GM23248 (cell line): ENCODE results near the gene ZNF776. TPM values are rescaled to one million over a fixed set of nuclear protein-coding genes. Genes with fewer than 3 reads are reported as not detected.

Experiments used
- DNase-seq: peaks from one replicate; pipeline ENCODE4 v3.0.0-alpha.2; 2015
- H2AFZ ChIP-seq: fragments of 200-600 bp; sonication (generic); 2 replicates; pipeline ENCODE4 v1.6.1; 2016; ENCODE audit warnings: antibody characterized with exemption
- H3F3A ChIP-seq: fragments of 200-600 bp; sonication (generic); 2 replicates; pipeline ENCODE4 v1.6.1; 2016; ENCODE audit warnings: mild to moderate bottlenecking, antibody characterized with exemption, mixed run types; ENCODE audit not compliant: insufficient read depth
- H3K27ac ChIP-seq: fragments of 200-600 bp; sonication (generic); 2 replicates; pipeline ENCODE4 v1.5.1; 2016; ENCODE audit warnings: mild to moderate bottlenecking
- H3K27me3 ChIP-seq: fragments of 200-600 bp; sonication (generic); replicated peaks from 2 replicates; pipeline ENCODE4 v1.6.1; 2016; ENCODE audit warnings: mild to moderate bottlenecking; ENCODE audit not compliant: insufficient read depth
- H3K36me3 ChIP-seq: fragments of 200-600 bp; sonication (generic); 2 replicates; pipeline ENCODE4 v1.6.1; 2016; ENCODE audit warnings: low read depth, mild to moderate bottlenecking
- H3K4me1 ChIP-seq: fragments of 200-600 bp; sonication (generic); 2 replicates; pipeline ENCODE4 v1.6.1; 2016; ENCODE audit warnings: mild to moderate bottlenecking; ENCODE audit not compliant: insufficient read depth
- H3K4me2 ChIP-seq: fragments of 200-600 bp; sonication (generic); one replicate; pipeline ENCODE4 v1.6.1; 2016; ENCODE audit warnings: mild to moderate bottlenecking; ENCODE audit not compliant: unreplicated experiment
- H3K4me3 ChIP-seq: fragments of 200-600 bp; sonication (generic); 2 replicates; pipeline ENCODE4 v1.5.1; 2016; ENCODE audit warnings: mild to moderate bottlenecking
- H3K79me2 ChIP-seq: fragments of 200-600 bp; sonication (generic); 2 replicates; pipeline ENCODE4 v1.6.1; 2016; ENCODE audit warnings: mild to moderate bottlenecking; ENCODE audit not compliant: insufficient read depth
- H3K9ac ChIP-seq: fragments of 200-600 bp; sonication (generic); 2 replicates; pipeline ENCODE4 v1.6.1; 2016; ENCODE audit warnings: mild to moderate bottlenecking
- H3K9me2 ChIP-seq: fragments of 200-600 bp; sonication (generic); 2 replicates; pipeline ENCODE4 v1.6.1; 2016; ENCODE audit warnings: mixed run types, mild to moderate bottlenecking, moderate library complexity; ENCODE audit not compliant: insufficient read depth
- H3K9me3 ChIP-seq: fragments of 200-600 bp; sonication (generic); one replicate; pipeline ENCODE4 v1.6.1; 2017; ENCODE audit warnings: low read depth
- H4K20me1 ChIP-seq: fragments of 200-600 bp; sonication (generic); 2 replicates; pipeline ENCODE4 v1.6.0; 2016; ENCODE audit not compliant: insufficient read depth
- EZH2 ChIP-seq: fragments of 200-600 bp; sonication (generic); IDR thresholded peaks from 2 replicates; pipeline ENCODE4 v1.6.1; 2018; ENCODE audit warnings: antibody characterized with exemption, mild to moderate bottlenecking; ENCODE audit not compliant: insufficient read depth, poor library complexity, severe bottlenecking
- EZH2phosphoT487 ChIP-seq: fragments of 200-600 bp; sonication (generic); IDR thresholded peaks from 2 replicates; pipeline ENCODE4 v1.6.1; 2018; ENCODE audit warnings: antibody characterized with exemption, moderate library complexity, mild to moderate bottlenecking, low read depth; ENCODE audit not compliant: insufficient read depth
- WGBS, 2 experiments: methylation state at CpG; one replicate each; pipeline ENCODE4 v1.1.6; 2015 to 2017; ENCODE audit warnings: low lambda C conversion rate in 2 of 2, low coverage in 1 of 2; ENCODE audit errors: missing lambda C conversion rate in 2 of 2; 5-methylcytosine and 5-hydroxymethylcytosine counted together
- in situ Hi-C: fragments of 300-500 bp; cut with MboI; formaldehyde crosslinking; loops from 2 replicates; pipeline ENCODE4 v1.15.0; 2020
- polyA plus RNA-seq: library from polyadenylated mRNA; unstranded; fragments of >200 nt; fragmentation: Nextera tagmentation; extraction: Ambion mirVana; gene quantifications from 2 replicates; pipeline ENCODE4 v1.2.1, GENCODE V29; 2016
- total RNA-seq: library from RNA; depleted of rRNA; stranded (reverse); fragments of >200 nt; shearing (Covaris generic); gene quantifications from 2 replicates; pipeline ENCODE4 v1.2.3, GENCODE V29; 2014; rRNA removed

The ZNF776 gene
- total and polyA plus RNA-seq, 2 experiments from 2014 or later, result 3.9 to 6.7 TPM

DNA sequence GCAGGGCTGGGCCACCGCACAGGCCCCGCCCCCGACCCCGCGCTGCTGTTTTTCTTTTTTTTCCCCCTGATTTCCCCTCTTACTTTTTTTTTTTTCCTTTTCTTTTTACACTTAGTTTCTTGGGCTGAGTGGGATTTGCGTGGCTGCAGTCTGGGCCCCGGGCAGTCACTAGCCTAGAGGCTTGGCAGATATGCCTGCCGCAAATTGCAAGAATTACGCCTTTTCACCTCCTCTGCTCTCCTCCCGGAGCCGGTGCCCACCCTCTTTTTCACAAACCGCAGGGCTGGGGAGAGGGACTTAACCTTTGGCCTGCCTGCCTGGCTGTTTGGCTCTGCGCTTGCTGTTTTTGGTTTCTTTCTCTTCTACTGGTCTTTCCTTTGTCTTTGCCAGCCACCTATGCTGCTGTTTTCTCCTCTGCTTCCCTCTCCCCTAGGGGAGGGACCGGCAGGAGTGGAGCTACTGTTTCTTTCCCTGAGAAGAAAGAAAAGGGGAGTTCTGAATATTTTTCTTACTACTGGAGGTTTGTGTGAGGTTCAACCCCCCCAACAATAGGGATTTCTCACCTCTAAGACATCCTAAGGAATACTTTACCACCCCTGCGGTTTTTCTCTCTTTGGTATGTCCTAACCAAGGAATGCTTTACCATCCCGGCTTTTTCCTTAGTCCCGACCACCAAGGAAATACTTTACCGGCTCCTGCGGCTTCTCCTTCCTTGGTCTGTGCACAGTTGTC lies 57.1 kb downstream of the ZNF776 start:
- no peaks in the 10 kb centered on the region for H3K9me3 ChIP-seq
- peak; percentile 78 for DNase-seq
- H3K4me3 ChIP-seq, result peak overlapping the region; percentile 94
- H3K9ac ChIP-seq, result peak overlapping the region; percentile 90
- TF ChIP-seq EZH2 (no peak), EZH2phosphoT487 (no peak)
- peaks cover 74% of the 10 kb centered on the region for H3K79me2 ChIP-seq
- no peaks in the 10 kb centered on the region for H4K20me1 ChIP-seq
- in situ Hi-C loops, result no loop called here
- peak overlapping the region; percentile 88 for H3K27ac ChIP-seq
- H3K9me2 ChIP-seq, result no peaks in the 10 kb centered on the region
- H3F3A ChIP-seq, result peaks cover 29% of the 10 kb centered on the region
- WGBS, 2 experiments, result 1 to 3% methylated on average over 14 to 19 of the region's 19 CpGs
- no peaks in the 10 kb centered on the region for H3K27me3 ChIP-seq
- H3K4me2 ChIP-seq, result peak overlapping the region; percentile 97
- H3K36me3 ChIP-seq, result peaks cover 12% of the 10 kb centered on the region; the same call in 1 of the 2 replicates
- H2AFZ ChIP-seq, result peak overlapping the region; percentile 94
- peaks cover 13% of the 10 kb centered on the region for H3K4me1 ChIP-seq

DNA sequence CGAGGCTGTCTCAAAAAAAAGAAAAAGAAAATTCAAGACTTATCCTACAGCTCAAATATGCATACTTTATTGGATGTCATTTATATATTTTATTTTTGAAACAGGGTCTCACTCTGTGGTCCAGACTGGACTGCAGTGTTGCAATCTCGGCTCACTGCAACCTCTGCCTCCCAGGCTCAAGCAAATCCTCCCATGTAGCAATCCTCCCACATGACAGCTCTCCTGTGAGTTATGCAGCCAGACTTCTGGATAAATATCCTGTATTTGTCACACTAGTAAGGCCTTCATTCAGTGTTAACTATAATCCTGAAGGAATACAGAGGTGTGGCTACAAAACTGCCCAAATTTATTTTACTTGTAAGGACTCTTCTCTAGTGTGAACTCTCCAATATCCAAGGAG lies 60.9 kb downstream of the ZNF776 start:
- Histone ChIP-seq H3K36me3 (peaks cover 12% of the 10 kb centered on the region; the same call in 1 of the 2 replicates), H3K9me3 (no peaks in the 10 kb centered on the region), H3K79me2 (peaks cover 72% of the 10 kb centered on the region), H3K4me2 (no peak overlapping the region), H3F3A (peaks cover 29% of the 10 kb centered on the region), H3K4me3 (no peak overlapping the region), H4K20me1 (no peaks in the 10 kb centered on the region), H3K27me3 (no peaks in the 10 kb centered on the region), H3K9me2 (no peaks in the 10 kb centered on the region), H3K4me1 (peaks cover 9% of the 10 kb centered on the region), H3K27ac (0 out of 2 replicates have a peak overlapping the region, but pooled peaks have one; percentile 10), H2AFZ (no peak overlapping the region), H3K9ac (no peak overlapping the region)
- 90 to 95% methylated on average over 2 of the region's 2 CpGs for WGBS, 2 experiments
- TF ChIP-seq EZH2 (no peak), EZH2phosphoT487 (no peak)
- in situ Hi-C loops, result no loop called here
- peak; percentile 51 for DNase-seq

Other genes with a start within 250 kb of the ZNF776 start
- 33.7 and 41.0 TPM in 2 replicates for gene ZNF773, start 246.9 kb upstream of the ZNF776 start, total RNA-seq
- gene ZNF773, start 246.9 kb upstream of the ZNF776 start, polyA plus RNA-seq, result 18.6 and 22.2 TPM in 2 replicates
- 3.5 and 5.6 TPM in 2 replicates for gene ZNF549, start 219.5 kb upstream of the ZNF776 start, total RNA-seq
- 3.5 and 4.2 TPM in 2 replicates for gene ZNF549, start 219.5 kb upstream of the ZNF776 start, polyA plus RNA-seq
- gene ZNF550, start 187.0 kb upstream of the ZNF776 start, total RNA-seq, result 7.3 and 12.0 TPM in 2 replicates
- gene ZNF550, start 187.0 kb upstream of the ZNF776 start, polyA plus RNA-seq, result 3.5 and 4.4 TPM in 2 replicates
- gene ZNF416, start 167.9 kb upstream of the ZNF776 start, total RNA-seq, result 3.2 and 5.9 TPM in 2 replicates
- 4.9 and 5.8 TPM in 2 replicates for gene ZNF416, start 167.9 kb upstream of the ZNF776 start, polyA plus RNA-seq
- gene ZIK1, start 162.7 kb upstream of the ZNF776 start, total RNA-seq, result 5.3 and 10.4 TPM in 2 replicates
- gene ZIK1, start 162.7 kb upstream of the ZNF776 start, polyA plus RNA-seq, result 3.2 and 3.4 TPM in 2 replicates
- gene ZNF530, start 146.9 kb upstream of the ZNF776 start, total RNA-seq, result 3.7 and 5.1 TPM in 2 replicates
- 2.4 and 2.6 TPM in 2 replicates for gene ZNF530, start 146.9 kb upstream of the ZNF776 start, polyA plus RNA-seq
- gene ZNF134, start 132.6 kb upstream of the ZNF776 start, total RNA-seq, result 23.6 and 27.6 TPM in 2 replicates
- 9.5 and 10.0 TPM in 2 replicates for gene ZNF134, start 132.6 kb upstream of the ZNF776 start, polyA plus RNA-seq
- gene ZNF211, start 113.6 kb upstream of the ZNF776 start, total RNA-seq, result 8.3 and 11.1 TPM in 2 replicates
- gene ZNF211, start 113.6 kb upstream of the ZNF776 start, polyA plus RNA-seq, result 5.5 and 5.7 TPM in 2 replicates
- not detected in 2 replicates for gene ZSCAN4, start 77.9 kb upstream of the ZNF776 start, total RNA-seq
- gene ZSCAN4, start 77.9 kb upstream of the ZNF776 start, polyA plus RNA-seq, result not detected in 2 replicates
- 6.3 and 7.1 TPM in 2 replicates for gene ZNF551, start 64.8 kb upstream of the ZNF776 start, total RNA-seq
- 1.9 and 2.6 TPM in 2 replicates for gene ZNF551, start 64.8 kb upstream of the ZNF776 start, polyA plus RNA-seq
- 2.0 and 2.2 TPM in 2 replicates for gene ZNF154, start 37.6 kb upstream of the ZNF776 start, total RNA-seq
- gene ZNF154, start 37.6 kb upstream of the ZNF776 start, polyA plus RNA-seq, result 2.0 and 2.6 TPM in 2 replicates
- gene ZNF671, start 19.2 kb upstream of the ZNF776 start, total RNA-seq, result 7.2 and 8.4 TPM in 2 replicates
- gene ZNF671, start 19.2 kb upstream of the ZNF776 start, polyA plus RNA-seq, result 6.8 and 6.9 TPM in 2 replicates
- gene ZNF586, start 22.9 kb downstream of the ZNF776 start, total RNA-seq, result 8.1 and 20.6 TPM in 2 replicates
- 5.1 and 5.8 TPM in 2 replicates for gene ZNF586, start 22.9 kb downstream of the ZNF776 start, polyA plus RNA-seq
- 2.9 and 4.3 TPM in 2 replicates for gene ZNF552, start 68.1 kb downstream of the ZNF776 start, total RNA-seq
- gene ZNF552, start 68.1 kb downstream of the ZNF776 start, polyA plus RNA-seq, result 2.7 and 3.2 TPM in 2 replicates
- gene ZNF587B, start 83.5 kb downstream of the ZNF776 start, total RNA-seq, result 10.1 and 14.0 TPM in 2 replicates
- gene ZNF587B, start 83.5 kb downstream of the ZNF776 start, polyA plus RNA-seq, result 5.1 TPM in 2 replicates
- 10.0 and 14.3 TPM in 2 replicates for gene ZNF587, start 103.0 kb downstream of the ZNF776 start, total RNA-seq
- gene ZNF587, start 103.0 kb downstream of the ZNF776 start, polyA plus RNA-seq, result 6.9 and 8.0 TPM in 2 replicates
- 3.3 and 3.6 TPM in 2 replicates for gene ZNF814, start 142.2 kb downstream of the ZNF776 start, total RNA-seq
- 11.7 and 14.1 TPM in 2 replicates for gene ZNF814, start 142.2 kb downstream of the ZNF776 start, polyA plus RNA-seq
- 9.8 and 14.7 TPM in 2 replicates for gene ZNF417, start 169.8 kb downstream of the ZNF776 start, total RNA-seq
- 3.6 and 5.1 TPM in 2 replicates for gene ZNF417, start 169.8 kb downstream of the ZNF776 start, polyA plus RNA-seq
- gene ZNF418, start 188.6 kb downstream of the ZNF776 start, total RNA-seq, result 2.6 and 2.8 TPM in 2 replicates
- 1.0 and 2.2 TPM in 2 replicates for gene ZNF418, start 188.6 kb downstream of the ZNF776 start, polyA plus RNA-seq
- 1.5 and 5.2 TPM in 2 replicates for gene ZNF256, start 200.9 kb downstream of the ZNF776 start, total RNA-seq
- 3.1 and 3.3 TPM in 2 replicates for gene ZNF256, start 200.9 kb downstream of the ZNF776 start, polyA plus RNA-seq
- gene C19orf18, start 227.7 kb downstream of the ZNF776 start, total RNA-seq, result 0.25 TPM in 1 of 2 replicates, not detected in the other
- gene C19orf18, start 227.7 kb downstream of the ZNF776 start, polyA plus RNA-seq, result 0.79 and 1.0 TPM in 2 replicates